MM.1S (cell line): ENCODE data around the gene STIM1.

ENCODE experiments used
- DNase-seq: peaks from one replicate; pipeline ENCODE4 v3.0.0-alpha.2; 2015
- H2AFZ ChIP-seq: fragments of 300-600 bp; sonication (generic); 2 replicates; pipeline ENCODE4 v1.6.0; 2016; ENCODE audit warnings: antibody characterized with exemption, low read length
- H3F3A ChIP-seq: fragments of 300-600 bp; sonication (generic); 2 replicates; pipeline ENCODE4 v1.6.1; 2016; ENCODE audit warnings: mild to moderate bottlenecking, antibody characterized with exemption, low read length, moderate library complexity, mixed read lengths; ENCODE audit not compliant: insufficient read depth
- H3K27ac ChIP-seq: fragments of 300-600 bp; sonication (generic); 2 replicates; pipeline ENCODE4 v1.5.1; 2016; ENCODE audit warnings: mild to moderate bottlenecking, low read length
- H3K27me3 ChIP-seq: fragments of 300-600 bp; sonication (generic); replicated peaks from 2 replicates; pipeline ENCODE4 v1.6.0; 2016; ENCODE audit warnings: low read length; ENCODE audit not compliant: insufficient read depth
- H3K36me3 ChIP-seq: fragments of 300-600 bp; sonication (generic); replicated peaks from 2 replicates; pipeline ENCODE4 v1.6.1; 2016; ENCODE audit warnings: mild to moderate bottlenecking, low read length, mixed read lengths; ENCODE audit not compliant: insufficient read depth
- H3K4me1 ChIP-seq: fragments of 300-600 bp; sonication (generic); 2 replicates; pipeline ENCODE4 v1.6.1; 2016; ENCODE audit warnings: low read length, mixed read lengths
- H3K4me2 ChIP-seq: fragments of 300-600 bp; sonication (generic); 2 replicates; pipeline ENCODE4 v1.6.0; 2016; ENCODE audit warnings: low read depth, low read length
- H3K4me3 ChIP-seq: fragments of 300-600 bp; sonication (generic); 2 replicates; pipeline ENCODE4 v1.5.1; 2016; ENCODE audit warnings: low read length, mixed read lengths
- H3K79me2 ChIP-seq: fragments of 300-600 bp; sonication (generic); 2 replicates; pipeline ENCODE4 v1.6.1; 2016; ENCODE audit warnings: mixed run types, low read length, mixed read lengths
- H3K9ac ChIP-seq: fragments of 300-600 bp; sonication (generic); 2 replicates; pipeline ENCODE4 v1.6.1; 2016; ENCODE audit warnings: low read length, mixed read lengths
- H3K9me2 ChIP-seq: fragments of 300-600 bp; sonication (generic); replicated peaks from 2 replicates; pipeline ENCODE4 v1.6.1; 2016; ENCODE audit warnings: mild to moderate bottlenecking, low read length, mixed read lengths; ENCODE audit not compliant: insufficient read depth
- H3K9me3 ChIP-seq: fragments of 300-600 bp; sonication (generic); replicated peaks from 2 replicates; pipeline ENCODE4 v1.6.1; 2016; ENCODE audit warnings: mild to moderate bottlenecking, low read length, mixed read lengths; ENCODE audit not compliant: insufficient read depth
- H4K20me1 ChIP-seq: fragments of 300-600 bp; sonication (generic); 2 replicates; pipeline ENCODE4 v1.6.1; 2016; ENCODE audit warnings: mild to moderate bottlenecking, low read length, moderate library complexity, mixed read lengths; ENCODE audit not compliant: insufficient read depth
- CTCF ChIP-seq: fragments of 300-600 bp; sonication (generic); IDR thresholded peaks from 2 replicates; pipeline ENCODE4 v1.5.1; 2016; ENCODE audit warnings: antibody characterized with exemption, low read length, mixed read lengths
- EZH2 ChIP-seq: fragments of 300-600 bp; sonication (generic); optimal IDR thresholded peaks from 2 replicates; pipeline ENCODE3; 2017; ENCODE audit warnings: low read depth, mild to moderate bottlenecking, antibody characterized with exemption, low read length, mixed read lengths
- EZH2phosphoT487 ChIP-seq: fragments of 300-600 bp; sonication (generic); IDR thresholded peaks from 2 replicates; pipeline ENCODE4 v1.6.1; 2018; ENCODE audit warnings: antibody characterized with exemption, low read length

Gene STIM1

GRCh38 chr11:4105916-4106315, 250.5 kb downstream of the STIM1 start:
- no peak for DNase-seq
- Histone ChIP-seq H2AFZ (no peak overlapping the region), H3K9me3 (no peaks in the 10 kb centered on the region), H4K20me1 (no peaks in the 10 kb centered on the region), H3K27me3 (no peaks in the 10 kb centered on the region), H3F3A (peaks cover 15% of the 10 kb centered on the region), H3K27ac (no peak overlapping the region), H3K9ac (no peak overlapping the region), H3K9me2 (no peaks in the 10 kb centered on the region), H3K79me2 (peaks cover 59% of the 10 kb centered on the region), H3K36me3 (peaks cover 8% of the 10 kb centered on the region; the same call in 1 of the 2 replicates), H3K4me1 (peaks cover 11% of the 10 kb centered on the region), H3K4me2 (no peak overlapping the region), H3K4me3 (no peak overlapping the region)
- TF ChIP-seq EZH2: no peak
- no peak for TF ChIP-seq CTCF
- no peak for TF ChIP-seq EZH2phosphoT487

GRCh38 chr11:4111834-4112233, 256.4 kb downstream of the STIM1 start:
- no peaks in the 10 kb centered on the region for H4K20me1 ChIP-seq
- no peaks in the 10 kb centered on the region for H3K27me3 ChIP-seq
- no peak overlapping the region for H2AFZ ChIP-seq
- peaks cover 15% of the 10 kb centered on the region for H3F3A ChIP-seq
- DNase-seq: no peak
- H3K9me2 ChIP-seq: no peaks in the 10 kb centered on the region
- no peak overlapping the region for H3K4me2 ChIP-seq
- H3K36me3 ChIP-seq: peaks cover 14% of the 10 kb centered on the region
- H3K9me3 ChIP-seq: no peaks in the 10 kb centered on the region
- TF ChIP-seq CTCF (no peak), EZH2 (no peak)
- no peak overlapping the region for H3K9ac ChIP-seq
- H3K4me1 ChIP-seq: peaks cover 11% of the 10 kb centered on the region
- no peak overlapping the region for H3K27ac ChIP-seq
- H3K79me2 ChIP-seq: peaks cover 10% of the 10 kb centered on the region
- H3K4me3 ChIP-seq: no peak overlapping the region

GRCh38 chr11:4115128-4115527, 259.7 kb downstream of the STIM1 start:
- no peak overlapping the region for H3K4me3 ChIP-seq
- H3K9me2 ChIP-seq: no peaks in the 10 kb centered on the region
- H3K9ac ChIP-seq: no peak overlapping the region
- TF ChIP-seq CTCF (no peak), EZH2 (no peak), EZH2phosphoT487 (no peak)
- H3K9me3 ChIP-seq: no peaks in the 10 kb centered on the region
- peaks cover 13% of the 10 kb centered on the region for H3K79me2 ChIP-seq
- no peak overlapping the region for H3K4me2 ChIP-seq
- no peaks in the 10 kb centered on the region for H3F3A ChIP-seq
- H3K27me3 ChIP-seq: no peaks in the 10 kb centered on the region
- DNase-seq: no peak
- no peaks in the 10 kb centered on the region for H3K4me1 ChIP-seq
- peaks cover 16% of the 10 kb centered on the region for H3K36me3 ChIP-seq
- H4K20me1 ChIP-seq: no peaks in the 10 kb centered on the region
- no peak overlapping the region for H3K27ac ChIP-seq
- H2AFZ ChIP-seq: no peak overlapping the region

- no peak for TF ChIP-seq CTCF
- no peak for TF ChIP-seq EZH2phosphoT487
- TF ChIP-seq EZH2: no peak
- Histone ChIP-seq H4K20me1 (no peaks in the 10 kb centered on the region), H3K27me3 (no peaks in the 10 kb centered on the region), H3K9ac (no peak overlapping the region), H3K36me3 (peaks cover 16% of the 10 kb centered on the region; the same call in 1 of the 2 replicates), H3F3A (no peaks in the 10 kb centered on the region), H3K9me3 (no peaks in the 10 kb centered on the region), H2AFZ (no peak overlapping the region), H3K4me2 (no peak overlapping the region), H3K9me2 (no peaks in the 10 kb centered on the region), H3K4me1 (no peaks in the 10 kb centered on the region), H3K79me2 (peaks cover 13% of the 10 kb centered on the region), H3K4me3 (no peak overlapping the region), H3K27ac (no peak overlapping the region)
- DNase-seq: no peak
Measured at GRCh38 chr11:4118107-4118506, 262.6 kb downstream of the STIM1 start.
